H9 (cell line): ENCODE results near the gene SLC6A19. TPM values are rescaled to one million over a fixed set of nuclear protein-coding genes. Genes with fewer than 3 reads are reported as not detected.

ENCODE experiments used
- DNase-seq: peaks from one replicate; pipeline ENCODE4 v3.0.0-alpha.2; 2017
- H2AFZ ChIP-seq: one replicate; pipeline ENCODE4 v1.6.1; 2013; ENCODE audit warnings: mild to moderate bottlenecking, low read length, control low read depth, moderate library complexity
- H2AK5ac ChIP-seq: 2 replicates; pipeline ENCODE4 v1.6.1; 2013; ENCODE audit warnings: low read length, control low read depth, mixed read lengths; ENCODE audit not compliant: insufficient read length
- H2BK120ac ChIP-seq: one replicate; pipeline ENCODE4 v1.6.1; 2013; ENCODE audit warnings: low read depth, mild to moderate bottlenecking, low read length, control low read depth, inconsistent platforms; ENCODE audit not compliant: poor library complexity, severe bottlenecking
- H2BK12ac ChIP-seq: 2 replicates; pipeline ENCODE4 v1.6.1; 2013; ENCODE audit warnings: low read length, control low read depth, mixed read lengths, low read depth; ENCODE audit not compliant: insufficient read length
- H2BK15ac ChIP-seq: 2 replicates; pipeline ENCODE4 v1.6.1; 2013; ENCODE audit warnings: low read depth, low read length, control low read depth
- H2BK20ac ChIP-seq: one replicate; pipeline ENCODE4 v1.6.1; 2013; ENCODE audit warnings: low read depth, mild to moderate bottlenecking, low read length, control low read depth, inconsistent platforms; ENCODE audit not compliant: poor library complexity, severe bottlenecking
- H2BK5ac ChIP-seq: 2 replicates; pipeline ENCODE4 v1.6.1; 2013; ENCODE audit warnings: low read length, control low read depth, mixed read lengths; ENCODE audit not compliant: insufficient read length
- H3K14ac ChIP-seq: 2 replicates; pipeline ENCODE4 v1.6.1; 2013; ENCODE audit warnings: low read length, control low read depth; ENCODE audit not compliant: insufficient read depth
- H3K18ac ChIP-seq: 2 replicates; pipeline ENCODE4 v1.6.1; 2013; ENCODE audit warnings: low read depth, mild to moderate bottlenecking, mixed read lengths, low read length, control low read depth; ENCODE audit not compliant: insufficient read length
- H3K23ac ChIP-seq: 2 replicates; pipeline ENCODE4 v1.6.1; 2013; ENCODE audit warnings: low read length, control low read depth, mixed read lengths, low read depth; ENCODE audit not compliant: insufficient read length
- H3K23me2 ChIP-seq: 2 replicates; pipeline ENCODE4 v1.6.1; 2013; ENCODE audit warnings: low read depth, mild to moderate bottlenecking, mixed read lengths, low read length, control low read depth; ENCODE audit not compliant: insufficient read length, poor library complexity, severe bottlenecking
- H3K27ac ChIP-seq: 2 replicates; pipeline ENCODE4 v1.5.1; 2013; ENCODE audit warnings: low read length, control low read depth, mixed read lengths, low read depth; ENCODE audit not compliant: insufficient read length
- H3K27me3 ChIP-seq: 2 replicates; pipeline ENCODE4 v1.6.1; 2013; ENCODE audit warnings: low read length, control low read depth, inconsistent platforms; ENCODE audit not compliant: insufficient read depth
- H3K4ac ChIP-seq: 2 replicates; pipeline ENCODE4 v1.6.1; 2013; ENCODE audit warnings: low read depth, mild to moderate bottlenecking, control low read depth, inconsistent platforms, low read length, moderate library complexity
- H3K4me1 ChIP-seq: 2 replicates; pipeline ENCODE4 v1.6.1; 2013; ENCODE audit warnings: low read length, control low read depth, inconsistent platforms; ENCODE audit not compliant: insufficient read depth
- H3K4me2 ChIP-seq: 2 replicates; pipeline ENCODE4 v1.6.1; 2013; ENCODE audit warnings: low read length, control low read depth, mixed read lengths; ENCODE audit not compliant: insufficient read length, insufficient read depth
- H3K56ac ChIP-seq: 2 replicates; pipeline ENCODE4 v1.6.1; 2013; ENCODE audit warnings: low read depth, mild to moderate bottlenecking, mixed read lengths, low read length, control low read depth; ENCODE audit not compliant: insufficient read length
- H3K79me1 ChIP-seq: 2 replicates; pipeline ENCODE4 v1.6.1; 2013; ENCODE audit warnings: low read depth, mild to moderate bottlenecking, moderate library complexity, low read length, control low read depth, inconsistent platforms; ENCODE audit not compliant: insufficient read depth, poor library complexity, severe bottlenecking
- H3K79me2 ChIP-seq: 2 replicates; pipeline ENCODE4 v1.6.1; 2013; ENCODE audit warnings: low read length, control low read depth, inconsistent platforms; ENCODE audit not compliant: insufficient read depth
- H3K9ac ChIP-seq: 2 replicates; pipeline ENCODE4 v1.6.1; 2013; ENCODE audit warnings: low read length, control low read depth, mixed read lengths; ENCODE audit not compliant: insufficient read length; ENCODE audit errors: extremely low read depth
- H3K9me3 ChIP-seq: one replicate; pipeline ENCODE4 v1.6.1; 2013; ENCODE audit warnings: low read depth, low read length, inconsistent platforms; ENCODE audit not compliant: control insufficient read depth
- H3T11ph ChIP-seq: one replicate; pipeline ENCODE4 v1.6.1; 2013; ENCODE audit warnings: mild to moderate bottlenecking, low read length, control low read depth, inconsistent platforms
- H4K20me1 ChIP-seq: one replicate; pipeline ENCODE4 v1.6.1; 2013; ENCODE audit not compliant: control insufficient read depth, insufficient read length, insufficient read depth
- H4K5ac ChIP-seq: 2 replicates; pipeline ENCODE4 v1.6.1; 2013; ENCODE audit warnings: low read depth, mild to moderate bottlenecking, mixed read lengths, low read length, control low read depth; ENCODE audit not compliant: insufficient read length
- H4K8ac ChIP-seq: replicated peaks from 2 replicates; pipeline ENCODE4 v1.6.1; 2013; ENCODE audit warnings: low read length, control low read depth, mixed read lengths, low read depth; ENCODE audit not compliant: insufficient read length
- H4K91ac ChIP-seq: 2 replicates; pipeline ENCODE4 v1.6.1; 2013; ENCODE audit warnings: low read depth, mild to moderate bottlenecking, moderate library complexity, mixed read lengths, low read length, control low read depth; ENCODE audit not compliant: insufficient read length
- H3K27ac Mint-ChIP-seq, 3 experiments: 2 replicates in 2 of 3; 3 replicates in 1 of 3; pipeline ENCODE4 v1.8.0; 2020 to 2021; ENCODE audit warnings: mixed read lengths in 3 of 3, mild to moderate bottlenecking in 1 of 3, moderate library complexity in 1 of 3
- H3K27me3 Mint-ChIP-seq: 2 replicates; pipeline ENCODE4 v1.8.0; 2021; ENCODE audit warnings: low read depth, mild to moderate bottlenecking, moderate library complexity, mixed read lengths
- H3K36me3 Mint-ChIP-seq, 3 experiments: 2 replicates in 2 of 3; 3 replicates in 1 of 3; pipeline ENCODE4 v1.8.0; 2020 to 2021; ENCODE audit warnings: low read depth in 3 of 3, mixed read lengths in 3 of 3; ENCODE audit not compliant: insufficient read depth in 1 of 3
- H3K4me1 Mint-ChIP-seq, 2 experiments: 2 replicates each; pipeline ENCODE4 v1.8.0; 2020; ENCODE audit warnings: mixed read lengths in 2 of 2
- H3K4me3 Mint-ChIP-seq, 2 experiments: 2 replicates in 1 of 2; 3 replicates in 1 of 2; pipeline ENCODE4 v1.8.0; 2020 to 2021; ENCODE audit warnings: mild to moderate bottlenecking in 2 of 2, mixed read lengths in 2 of 2, moderate library complexity in 1 of 2
- H3K9me3 Mint-ChIP-seq, 2 experiments: 2 replicates in 1 of 2; 3 replicates in 1 of 2; pipeline ENCODE4 v1.8.0; 2020; ENCODE audit warnings: mild to moderate bottlenecking in 2 of 2, mixed read lengths in 2 of 2, moderate library complexity in 1 of 2
- WGBS: extraction: QIAGEN DNeasy Blood & Tissue Kit; methylation state at CpG from one replicate; pipeline ENCODE4 v1.1.7; 2013; ENCODE audit warnings: missing lambda C conversion rate, low lambda C conversion rate, mixed read lengths; ENCODE audit not compliant: insufficient read length; ENCODE audit errors: extremely low coverage; 5-methylcytosine and 5-hydroxymethylcytosine counted together
- total RNA-seq: library from RNA; stranded (reverse); gene quantifications from 2 replicates; pipeline ENCODE4 v1.2.1, GENCODE V29; 2021
- TF ChIP-seq, protein P1 (sequence below): fragments of 200-600 bp; sonication (generic); conservative IDR thresholded peaks from 3 replicates; pipeline ENCODE4 v1.8.0; 2021; ENCODE audit warnings: antibody characterized with exemption, mild to moderate bottlenecking

The SLC6A19 gene
- total RNA-seq, 1 experiment from 2014 or later, result not detected

DNA sequence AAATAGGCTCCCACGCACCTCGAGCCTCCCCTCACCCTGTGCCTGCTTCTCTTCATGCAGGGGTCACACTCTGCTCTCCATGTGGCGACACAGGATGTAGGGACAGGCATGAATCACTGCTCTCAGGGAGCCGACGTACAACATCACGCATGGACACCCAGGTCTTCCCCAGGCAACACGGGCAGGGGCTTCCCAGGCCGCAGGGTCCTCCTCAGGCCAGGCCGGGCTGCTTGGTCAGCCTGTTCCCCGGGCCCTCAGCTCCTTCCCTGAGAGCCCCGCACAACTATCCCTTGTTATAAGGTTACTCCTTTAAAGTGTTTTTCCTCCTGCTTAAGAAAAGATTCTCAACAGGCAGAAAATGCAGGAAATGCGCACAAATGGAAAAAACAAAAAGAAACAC is 24.8 kb downstream of the SLC6A19 start:
- no peaks in the 10 kb centered on the region for H3K23me2 ChIP-seq
- H3K9me3 ChIP-seq, result no peaks in the 10 kb centered on the region
- H2AK5ac ChIP-seq, result no peak overlapping the region
- no peak overlapping the region for H4K8ac ChIP-seq
- no peak overlapping the region for H3K23ac ChIP-seq
- H2AFZ ChIP-seq, result no peak overlapping the region
- H2BK20ac ChIP-seq, result no peak overlapping the region
- H3K4me1 ChIP-seq, result no peaks in the 10 kb centered on the region; the same call in 1 of the 2 replicates
- no peak overlapping the region for H2BK15ac ChIP-seq
- H4K20me1 ChIP-seq, result no peaks in the 10 kb centered on the region
- H3K4me2 ChIP-seq, result no peak overlapping the region
- H3K27ac Mint-ChIP-seq, result no peak overlapping the region
- WGBS, result no CpG with 5 or more reads among the region's 12 CpGs
- TF ChIP-seq, protein P1, sequence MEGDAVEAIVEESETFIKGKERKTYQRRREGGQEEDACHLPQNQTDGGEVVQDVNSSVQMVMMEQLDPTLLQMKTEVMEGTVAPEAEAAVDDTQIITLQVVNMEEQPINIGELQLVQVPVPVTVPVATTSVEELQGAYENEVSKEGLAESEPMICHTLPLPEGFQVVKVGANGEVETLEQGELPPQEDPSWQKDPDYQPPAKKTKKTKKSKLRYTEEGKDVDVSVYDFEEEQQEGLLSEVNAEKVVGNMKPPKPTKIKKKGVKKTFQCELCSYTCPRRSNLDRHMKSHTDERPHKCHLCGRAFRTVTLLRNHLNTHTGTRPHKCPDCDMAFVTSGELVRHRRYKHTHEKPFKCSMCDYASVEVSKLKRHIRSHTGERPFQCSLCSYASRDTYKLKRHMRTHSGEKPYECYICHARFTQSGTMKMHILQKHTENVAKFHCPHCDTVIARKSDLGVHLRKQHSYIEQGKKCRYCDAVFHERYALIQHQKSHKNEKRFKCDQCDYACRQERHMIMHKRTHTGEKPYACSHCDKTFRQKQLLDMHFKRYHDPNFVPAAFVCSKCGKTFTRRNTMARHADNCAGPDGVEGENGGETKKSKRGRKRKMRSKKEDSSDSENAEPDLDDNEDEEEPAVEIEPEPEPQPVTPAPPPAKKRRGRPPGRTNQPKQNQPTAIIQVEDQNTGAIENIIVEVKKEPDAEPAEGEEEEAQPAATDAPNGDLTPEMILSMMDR, result no peak
- DNase-seq, result no peak
- H4K91ac ChIP-seq, result no peak overlapping the region
- no peaks in the 10 kb centered on the region; a peak in 1 of 7 replicates for H3K36me3 Mint-ChIP-seq
- no peak overlapping the region for H4K5ac ChIP-seq
- no peak overlapping the region for H3T11ph ChIP-seq
- H3K18ac ChIP-seq, result no peak overlapping the region
- no peak overlapping the region for H3K4me3 Mint-ChIP-seq
- H3K79me2 ChIP-seq, result no peaks in the 10 kb centered on the region
- H3K9ac ChIP-seq, result no peak overlapping the region
- no peak overlapping the region for H2BK12ac ChIP-seq
- H3K9me3 Mint-ChIP-seq, result peaks cover 0 to 8% of the 10 kb centered on the region in 2 experiments; a peak in 2 of 5 replicates
- H3K27me3 ChIP-seq, result no peaks in the 10 kb centered on the region
- peaks cover 4% of the 10 kb centered on the region for H3K27me3 Mint-ChIP-seq
- H2BK120ac ChIP-seq, result no peak overlapping the region
- no peak overlapping the region; the same call in 1 of the 2 replicates for H3K14ac ChIP-seq
- H3K79me1 ChIP-seq, result no peaks in the 10 kb centered on the region
- no peak overlapping the region for H3K4ac ChIP-seq
- H3K27ac ChIP-seq, result no peak overlapping the region
- H2BK5ac ChIP-seq, result no peak overlapping the region
- no peak overlapping the region for H3K56ac ChIP-seq
- H3K4me1 Mint-ChIP-seq, result peaks cover 0 to 12% of the 10 kb centered on the region in 2 experiments; a peak in 2 of 4 replicates
